HG03521 (cell line): ENCODE results near the gene MTMR12.
"Not testable (repeated sequence)": the region's sequence is repeated elsewhere in the genome, so short reads cannot be mapped to it uniquely, and the experiment has no call there.

Experiments used
- ATAC-seq: cut with Tn5 transposase; IDR thresholded peaks from one replicate; pipeline ENCODE4 v1.9.1; 2021; ENCODE audit warnings: mild to moderate bottlenecking, moderate library complexity; ENCODE audit not compliant: unreplicated experiment

MTMR12 gene

DNA sequence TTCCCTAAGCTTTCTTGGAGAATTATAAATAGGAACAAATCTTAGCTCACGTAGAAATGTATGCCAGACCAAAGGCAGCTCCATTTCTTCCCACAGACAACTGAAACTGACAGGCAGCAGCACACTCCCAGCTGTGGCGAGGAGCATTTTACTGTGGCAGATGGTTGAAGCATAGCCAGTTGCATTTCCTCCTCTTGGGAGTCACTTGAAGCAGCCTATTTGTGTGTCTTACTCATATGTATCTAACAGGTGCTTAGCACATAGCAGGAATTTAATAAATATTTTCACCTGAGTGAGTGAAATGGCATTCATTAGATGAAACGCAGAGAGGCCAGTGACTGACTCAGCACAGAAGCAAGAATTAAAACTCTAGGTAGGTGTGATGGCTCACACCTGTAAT, 12.3 kb upstream of the MTMR12 start:
- ATAC-seq: no peak

DNA sequence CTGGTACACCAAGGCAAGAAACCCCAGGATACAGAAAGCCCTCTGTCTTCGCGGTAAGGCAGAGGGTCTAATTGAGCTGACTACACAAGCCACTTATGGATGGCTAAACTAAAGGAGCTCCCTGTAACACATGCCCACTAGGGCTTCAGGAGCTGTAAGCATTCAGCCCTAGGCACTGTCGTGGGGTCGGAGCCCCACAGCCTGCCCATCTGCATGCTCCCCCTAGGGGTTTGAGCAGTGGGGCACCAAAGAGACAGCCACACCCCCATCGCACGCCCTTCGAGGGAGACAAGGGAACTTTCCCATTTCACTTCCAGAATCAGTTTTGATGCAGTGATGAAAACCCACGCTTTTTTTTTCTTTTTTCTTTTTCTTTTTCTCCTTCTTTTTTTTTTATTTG, 11.0 kb upstream of the MTMR12 start:
- no peak for ATAC-seq

DNA sequence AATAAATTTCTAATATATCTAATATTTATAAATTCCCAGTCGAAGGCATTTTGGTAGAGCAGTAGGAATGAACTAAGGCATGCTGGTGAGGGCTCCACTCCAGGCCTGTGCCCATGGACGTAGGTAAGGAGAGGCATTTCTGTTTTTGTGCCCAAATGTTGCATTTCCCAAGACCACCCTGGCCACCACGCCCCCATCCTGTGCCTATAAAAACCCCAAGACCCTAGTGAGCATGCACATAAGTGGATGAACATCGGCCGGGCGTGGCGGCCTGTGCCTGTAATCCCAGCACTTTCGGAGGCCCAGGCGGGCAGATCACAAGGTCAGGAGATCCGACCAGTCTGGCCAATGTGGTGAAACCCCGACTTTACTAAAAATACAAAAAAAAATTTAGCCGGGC, 10.1 kb upstream of the MTMR12 start:
- ATAC-seq: no peak

DNA sequence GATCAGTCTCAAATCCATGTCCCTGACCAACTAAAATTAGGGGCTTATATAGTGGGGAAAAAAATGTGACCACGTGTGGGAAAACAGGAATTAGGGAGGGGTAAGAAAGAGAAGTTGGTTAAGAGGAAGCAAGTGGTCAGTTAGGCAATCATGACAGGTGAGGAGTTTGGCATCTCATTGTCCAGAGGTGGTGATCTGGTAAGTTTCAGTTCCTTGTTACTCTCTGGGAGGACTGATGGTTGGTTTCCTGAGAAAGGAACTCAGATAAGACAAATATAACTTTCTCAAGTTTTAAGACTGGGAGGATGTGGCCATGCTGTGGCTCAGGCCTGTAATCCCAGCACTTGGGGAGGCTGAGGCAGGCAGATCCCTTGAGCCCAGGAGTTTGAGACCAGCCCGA, 9.0 kb upstream of the MTMR12 start:
- ATAC-seq: not testable (repeated sequence)

DNA sequence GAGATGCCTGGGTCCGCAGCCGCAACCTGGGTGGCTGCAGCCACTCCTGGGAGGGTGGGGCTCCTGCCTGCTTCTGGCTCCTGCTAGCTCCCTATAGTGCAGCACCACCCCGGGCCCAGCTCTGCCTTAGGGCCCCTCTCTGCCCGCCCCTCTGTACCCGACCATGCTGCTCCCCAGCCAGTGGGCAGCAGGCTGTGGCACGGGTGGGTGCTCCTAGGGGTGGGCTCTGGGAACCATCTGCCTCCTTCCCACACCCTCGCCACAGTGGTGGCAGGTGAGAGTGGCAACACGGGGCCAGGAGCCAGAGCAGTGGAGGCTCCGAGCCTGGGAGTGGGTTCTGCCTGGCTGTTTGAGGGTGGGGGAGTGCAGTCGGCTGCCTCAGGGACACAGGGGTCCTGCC, 7.8 kb upstream of the MTMR12 start:
- no peak for ATAC-seq

DNA sequence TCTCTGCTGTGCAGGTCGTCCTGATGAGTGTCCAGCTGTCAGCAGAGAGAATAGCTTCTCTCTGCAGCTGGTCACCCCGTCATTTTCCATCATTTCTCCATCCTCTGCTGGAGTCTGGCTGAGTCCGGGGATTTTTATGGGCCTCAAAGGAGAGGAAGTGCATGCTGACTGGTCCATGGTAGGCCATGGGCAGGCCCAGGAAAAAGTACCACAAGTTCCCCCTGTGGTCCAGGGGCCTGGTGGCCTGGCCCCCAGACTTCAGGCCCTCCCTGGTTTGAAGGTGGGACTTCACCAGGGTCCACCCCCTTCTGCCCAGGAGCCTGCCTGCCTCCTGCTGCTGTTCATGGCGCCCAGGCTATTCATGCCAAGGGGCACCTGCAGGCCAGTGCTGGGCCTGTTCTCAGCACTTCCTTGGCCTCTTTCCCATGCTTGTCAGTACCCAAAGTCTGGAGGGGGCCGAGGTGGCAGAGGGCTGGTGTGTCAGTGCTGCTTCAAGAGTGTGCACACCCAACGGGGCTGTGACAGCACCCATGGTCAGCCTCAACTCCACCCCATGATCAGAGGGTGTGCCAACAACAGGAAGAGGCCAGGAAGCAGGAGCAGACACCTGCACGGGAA, 7.3 kb upstream of the MTMR12 start:
- no peak for ATAC-seq

DNA sequence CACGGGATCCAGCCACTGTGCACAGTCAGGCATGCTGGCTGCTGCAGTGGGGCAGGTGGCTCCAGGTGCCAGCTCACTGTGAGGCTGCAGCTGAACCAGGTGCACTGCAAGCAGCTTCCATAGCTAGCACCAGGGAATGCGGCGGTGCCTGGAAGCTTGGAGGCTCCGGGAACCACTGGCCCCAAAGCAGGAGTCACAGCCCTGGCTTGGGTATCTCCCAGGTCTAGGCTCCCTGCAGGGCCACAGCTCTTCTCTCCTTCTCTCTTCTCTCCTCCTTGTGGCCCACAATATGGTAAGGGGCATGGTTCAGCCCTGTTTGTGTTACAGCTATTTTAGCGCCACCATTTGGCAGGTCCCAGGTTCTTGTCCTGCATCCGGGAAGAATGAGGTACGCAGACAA, 6.7 kb upstream of the MTMR12 start:
- ATAC-seq: no peak

DNA sequence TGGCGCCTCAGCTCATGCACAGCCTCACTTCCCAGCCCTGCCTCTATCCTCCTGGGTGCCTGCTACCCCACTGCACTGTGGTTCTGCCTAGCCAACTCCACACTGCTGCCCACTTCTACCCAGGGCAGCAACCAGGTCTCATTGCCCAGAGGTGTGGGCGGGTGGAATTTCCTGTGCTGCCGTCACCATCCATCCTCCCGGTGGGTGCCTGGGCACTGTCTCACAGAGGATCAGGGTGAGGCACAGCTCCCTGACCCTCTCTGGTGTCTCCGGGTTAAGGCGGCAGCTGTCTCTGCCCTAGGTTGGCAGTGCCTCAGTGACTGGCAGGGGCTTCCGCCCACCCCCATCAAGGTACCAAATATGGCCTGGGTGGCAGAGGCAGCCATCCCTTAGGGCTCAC, 4.3 kb upstream of the MTMR12 start:
- no peak for ATAC-seq

DNA sequence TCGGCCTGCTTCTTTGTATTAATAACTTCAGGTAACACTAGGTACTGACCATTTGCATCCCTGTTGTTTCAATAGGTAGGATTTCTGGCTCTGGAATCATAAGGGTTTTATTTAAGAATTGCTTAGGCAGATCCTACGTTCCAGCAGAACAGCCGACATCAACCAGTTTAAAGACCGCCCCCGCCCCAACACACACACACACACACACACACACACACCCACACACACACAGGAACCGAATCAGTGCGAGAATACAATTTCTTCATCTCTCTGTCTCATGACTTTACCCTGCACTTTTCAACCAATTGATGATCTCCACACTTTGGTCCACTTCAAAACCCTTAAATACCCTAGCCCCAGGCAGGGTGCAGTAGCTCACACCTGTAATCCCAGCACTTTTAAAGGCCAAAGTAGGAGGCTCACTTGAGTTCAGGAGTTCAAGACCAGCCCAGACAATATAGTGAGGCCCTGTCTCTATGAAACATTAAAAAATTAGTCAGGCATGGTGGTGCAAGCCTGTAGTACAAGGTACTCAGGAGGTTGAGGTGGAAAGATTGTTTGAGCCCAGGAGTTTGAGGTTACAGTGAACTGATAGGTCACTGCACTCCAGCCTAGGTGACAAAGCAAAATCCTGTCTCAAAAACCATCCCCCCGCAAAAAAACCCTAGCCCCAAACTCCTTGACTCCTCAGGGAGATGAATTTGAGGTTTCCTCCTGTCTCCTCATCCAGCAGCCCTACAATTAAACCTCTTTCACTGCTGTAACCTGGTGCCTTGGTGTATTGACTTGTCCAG, 2.7 kb upstream of the MTMR12 start:
- ATAC-seq: no peak

DNA sequence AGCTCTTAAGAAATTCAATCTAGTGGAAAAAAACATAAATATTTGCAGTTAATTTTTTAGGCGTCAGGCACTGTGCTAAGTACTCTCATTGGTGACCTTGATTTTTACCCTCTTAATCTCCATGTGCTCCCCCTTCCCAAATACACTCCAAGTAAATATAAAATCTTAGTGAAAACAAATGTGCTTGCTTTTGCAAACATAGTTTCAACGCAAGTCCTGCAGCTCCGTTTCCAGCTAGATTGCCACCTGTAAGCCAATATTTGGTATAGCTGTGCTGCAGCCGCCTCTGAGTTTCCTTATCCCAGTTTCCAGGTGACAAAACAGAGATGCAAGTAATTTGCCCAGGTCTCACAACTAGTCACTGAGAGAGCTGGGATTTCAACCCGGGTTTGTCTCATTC, 1.9 kb upstream of the MTMR12 start:
- no peak for ATAC-seq

DNA sequence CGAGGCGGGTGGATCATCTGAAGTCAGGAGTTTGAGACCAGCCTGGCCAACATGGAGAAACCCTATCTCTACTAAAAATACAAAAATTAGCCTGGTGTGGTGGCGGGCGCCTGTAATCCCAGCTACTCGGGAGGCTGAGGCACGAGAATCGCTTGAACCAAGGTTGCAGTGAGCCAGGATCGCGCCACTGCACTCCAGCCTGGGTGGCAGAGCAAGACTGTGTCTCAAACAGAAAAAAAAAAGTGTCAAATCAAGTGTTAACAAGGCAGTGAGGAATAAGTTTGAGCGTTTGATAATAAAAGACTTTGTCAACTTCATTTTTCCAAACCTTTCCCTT, 1.4 kb upstream of the MTMR12 start:
- ATAC-seq: not testable (repeated sequence)

DNA sequence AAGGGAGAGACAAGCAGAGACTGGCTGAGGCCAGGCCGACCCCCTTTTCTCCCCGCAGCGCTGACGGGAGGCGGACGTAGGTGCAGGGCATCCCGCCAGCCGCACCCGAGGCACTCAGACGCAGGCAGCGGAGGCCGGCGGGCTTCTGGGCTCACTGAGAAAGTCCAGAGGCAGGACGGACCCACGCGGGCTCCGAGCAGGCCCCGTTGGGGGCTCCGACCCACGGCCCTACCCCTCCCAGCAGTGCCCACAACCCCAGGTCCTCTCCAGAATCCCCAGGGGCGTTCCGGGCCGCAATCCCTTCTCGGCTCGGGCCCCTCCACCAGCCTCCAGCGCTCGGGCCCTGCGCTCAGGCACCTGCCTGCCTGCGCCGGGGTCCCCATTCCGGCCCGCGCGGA, 543 bp downstream of the MTMR12 start:
- ATAC-seq: peak; percentile 26

DNA sequence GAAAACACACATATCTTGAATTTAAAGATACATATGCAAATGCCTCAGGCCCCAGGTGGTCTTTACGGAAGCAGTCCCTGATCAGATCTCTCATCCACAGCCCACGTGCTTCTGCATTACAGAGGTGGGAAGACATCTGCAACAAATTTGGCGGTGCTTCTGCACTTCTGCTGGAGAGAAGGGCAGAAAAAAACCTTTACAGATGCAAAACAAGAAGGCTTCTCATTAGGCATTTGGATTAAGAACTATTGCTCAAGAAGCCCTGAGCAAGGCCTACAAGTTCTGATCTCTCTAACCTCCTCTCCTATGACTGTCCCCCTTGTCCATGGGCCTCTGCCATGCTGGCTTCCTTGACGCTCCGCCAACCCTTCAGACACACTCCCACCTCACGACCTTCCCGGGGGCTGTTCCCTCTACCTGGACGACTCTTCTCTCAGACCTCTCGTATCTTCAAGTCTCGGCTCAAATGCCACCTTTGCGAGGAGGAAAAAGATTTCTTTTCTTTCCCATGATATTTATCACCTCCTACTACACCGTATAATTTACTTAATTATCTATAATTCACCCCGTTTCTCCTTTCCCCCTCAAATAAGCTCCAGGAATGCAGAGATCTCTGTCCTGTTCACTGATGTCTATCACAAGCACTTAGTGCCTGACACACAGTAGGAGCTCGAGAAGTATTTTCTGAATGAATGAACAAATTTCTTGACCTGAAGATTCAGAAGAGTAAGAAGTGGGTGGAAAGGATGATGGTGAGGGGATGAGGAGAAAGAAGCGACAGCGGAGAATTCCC, 1.1 kb downstream of the MTMR12 start:
- no peak for ATAC-seq

DNA sequence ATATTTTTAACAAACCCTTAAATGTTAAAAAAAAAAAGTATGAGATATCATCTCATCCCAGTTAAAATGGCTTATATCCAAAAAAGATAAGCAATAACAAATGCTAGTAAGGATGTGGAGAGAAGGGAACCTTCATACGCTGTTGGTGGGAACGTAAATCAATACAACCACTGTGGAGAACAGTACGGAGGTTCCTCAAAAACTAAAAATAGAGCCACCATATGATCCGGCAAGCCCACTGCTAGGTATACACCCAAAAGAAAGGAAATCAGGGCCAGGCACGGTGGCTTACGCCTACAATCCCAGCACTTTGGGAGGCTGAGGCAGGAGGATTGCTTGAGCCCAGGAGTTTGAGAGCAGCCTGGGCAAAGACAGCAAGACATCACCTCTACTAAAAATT, 3.0 kb downstream of the MTMR12 start:
- no peak for ATAC-seq

DNA sequence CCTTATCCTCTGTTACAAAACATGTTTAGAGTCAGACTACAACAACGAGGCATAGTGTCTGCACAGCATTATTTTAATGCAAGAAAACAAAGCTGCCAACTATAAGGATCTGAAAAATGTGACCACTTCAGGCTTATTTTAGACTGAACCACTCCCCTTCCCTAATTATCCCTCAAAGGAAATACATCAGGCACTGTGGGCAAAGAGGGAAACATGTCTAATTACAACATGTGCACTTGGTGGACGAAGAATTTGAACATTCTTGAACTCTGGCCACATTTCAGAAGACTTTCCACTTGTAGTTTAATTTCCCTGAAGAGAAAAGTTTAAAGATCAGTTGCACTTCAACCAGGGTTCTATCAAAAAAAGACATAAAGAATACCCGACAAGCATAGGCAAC, 3.8 kb downstream of the MTMR12 start:
- no peak for ATAC-seq

DNA sequence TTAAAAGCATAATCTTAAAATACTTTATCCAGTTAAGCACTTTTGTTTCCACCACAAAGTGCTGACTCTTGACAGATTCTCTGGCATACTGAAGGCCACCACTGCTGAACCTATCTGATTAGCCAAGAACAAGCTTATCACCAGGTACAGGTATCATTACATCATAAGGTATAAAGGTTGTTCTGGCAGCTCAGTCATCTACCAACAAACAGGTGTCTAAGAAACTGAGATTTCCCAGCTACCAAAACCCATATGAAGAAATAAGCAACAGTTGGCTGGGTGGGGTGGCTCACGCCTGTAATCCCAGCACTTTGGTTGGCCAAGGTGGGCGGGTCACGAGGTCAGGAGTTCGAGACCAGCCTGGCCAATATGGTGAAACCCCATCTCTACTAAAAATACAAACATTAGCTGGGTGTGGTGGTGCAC, 5.0 kb downstream of the MTMR12 start:
- no peak for ATAC-seq

DNA sequence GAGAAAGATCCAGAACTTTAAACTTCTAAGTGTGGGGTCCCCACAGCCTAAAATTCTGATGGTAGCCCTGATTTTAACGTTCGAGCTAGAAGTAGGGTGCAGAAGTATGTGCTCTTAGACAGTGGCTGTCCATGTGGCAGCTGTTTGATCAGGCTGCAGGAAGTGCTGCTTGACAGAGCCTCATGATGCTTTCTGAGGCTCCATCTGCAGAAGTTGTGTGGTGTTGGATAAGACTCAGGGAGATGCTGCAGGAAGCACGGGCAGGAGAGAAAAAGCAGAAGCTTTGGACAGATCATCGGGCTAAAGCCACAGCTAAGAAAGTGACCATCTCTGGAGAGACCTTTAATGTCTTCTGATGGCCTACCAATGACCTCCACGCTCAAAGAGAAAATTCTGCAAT, 8.1 kb downstream of the MTMR12 start:
- no peak for ATAC-seq

DNA sequence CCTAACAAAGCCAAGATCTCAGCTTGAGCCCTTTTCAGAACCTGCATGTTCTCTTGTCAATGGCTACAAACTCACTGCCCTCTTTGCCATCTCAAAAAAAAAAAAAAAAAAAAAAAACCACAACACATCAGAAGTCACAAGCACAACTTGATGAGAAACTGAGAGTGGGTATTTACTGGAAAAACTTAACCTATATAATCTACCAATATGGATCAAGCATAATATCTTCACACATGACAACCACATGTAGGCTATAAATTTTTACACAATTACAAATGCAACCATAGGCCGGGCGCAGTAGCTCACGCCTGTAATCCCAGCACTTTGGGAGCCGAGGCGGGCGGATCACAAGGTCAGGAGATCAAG, 9.0 kb downstream of the MTMR12 start:
- ATAC-seq: no peak

DNA sequence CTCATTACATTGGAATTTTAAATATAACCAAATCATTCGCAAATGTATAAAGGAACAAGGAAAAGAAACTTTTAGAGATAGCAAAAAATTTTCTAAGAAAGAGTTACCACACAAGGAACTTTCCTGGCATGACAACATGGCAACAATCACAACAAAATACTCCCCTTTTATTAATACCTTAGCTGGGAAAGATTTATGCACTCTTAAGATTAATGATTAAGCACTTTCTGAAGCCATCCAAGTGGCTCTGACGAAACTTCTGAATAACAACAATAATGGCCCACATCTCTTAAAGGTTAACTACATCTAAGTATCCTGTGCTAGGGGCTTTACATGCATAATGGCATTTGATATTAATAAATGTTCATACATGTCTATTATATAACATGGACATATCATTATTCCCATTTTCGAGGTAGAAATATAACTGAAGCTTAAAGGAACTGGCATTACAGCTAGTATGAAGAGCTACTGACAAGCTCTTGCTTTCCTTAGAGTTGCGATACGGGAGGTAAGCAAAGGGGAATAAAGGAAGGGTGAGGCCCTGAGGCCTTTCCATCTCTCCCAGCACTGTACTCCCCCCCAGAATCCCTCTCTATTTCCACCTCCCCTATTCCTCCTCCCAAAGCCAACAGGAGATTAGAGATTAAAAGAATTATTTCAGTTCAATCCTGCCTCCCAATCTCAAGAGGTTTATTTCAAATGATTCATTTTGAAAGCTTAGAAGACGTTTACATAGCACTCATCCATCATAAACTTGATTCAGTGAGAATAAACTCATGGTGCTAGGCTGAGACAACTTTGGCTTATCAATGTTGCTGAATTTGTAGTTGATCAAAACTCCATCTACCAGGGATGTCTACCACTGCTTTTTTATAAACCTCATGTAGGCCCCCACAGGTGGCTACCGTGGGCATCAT, 9.6 kb downstream of the MTMR12 start:
- no peak for ATAC-seq

DNA sequence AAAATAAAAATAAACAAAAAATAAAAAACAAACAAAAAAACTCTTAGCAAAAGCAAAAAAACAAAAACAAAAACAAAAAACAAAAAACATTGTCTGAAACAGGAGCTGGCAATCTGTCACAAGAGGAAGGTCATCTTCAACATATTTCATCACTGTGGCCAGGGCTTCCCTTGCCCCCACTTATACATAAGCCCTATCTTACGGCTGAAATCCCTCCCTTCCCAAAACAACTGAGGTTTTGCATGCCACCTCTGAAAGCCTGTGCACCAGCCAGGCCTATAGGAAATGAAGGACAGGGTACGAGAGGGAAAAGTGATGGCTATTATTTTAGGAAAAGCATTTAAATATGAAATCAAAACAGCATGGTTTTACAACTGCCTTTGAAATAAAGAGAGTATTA, 10.8 kb downstream of the MTMR12 start:
- no peak for ATAC-seq

DNA sequence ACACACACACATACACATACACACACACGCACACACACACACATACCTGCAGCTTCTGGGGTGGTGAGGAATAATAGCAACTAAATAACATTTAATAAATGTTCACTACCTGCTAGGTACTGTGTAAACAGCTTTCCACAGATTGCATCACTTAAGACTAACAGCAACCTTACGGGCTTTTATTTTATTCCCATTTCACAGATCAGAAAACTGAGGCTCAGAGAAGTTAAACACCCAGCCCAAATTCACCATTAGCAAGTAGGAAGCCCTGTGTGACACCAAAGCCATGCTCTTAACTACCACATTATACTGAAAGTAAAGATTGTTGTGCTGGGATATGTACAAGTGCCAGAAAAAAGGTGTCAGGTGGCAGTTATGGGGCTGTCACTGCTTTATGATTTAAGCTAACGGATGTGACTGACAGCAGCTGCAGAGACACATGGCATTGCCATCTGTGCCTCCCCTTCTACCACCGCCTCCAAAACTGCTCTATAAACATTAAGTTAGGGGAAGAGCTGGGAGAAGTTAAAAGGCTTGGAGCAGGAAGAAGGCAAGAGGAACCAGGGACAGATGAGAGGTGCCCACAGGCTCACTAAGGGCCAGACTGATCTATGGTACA, 13.6 kb downstream of the MTMR12 start:
- no peak for ATAC-seq
